GM10266 (cell line): ENCODE data around the gene CCDC82.

Experiments used
- DNase-seq: peaks from one replicate; pipeline ENCODE4 v3.0.0; 2012; ENCODE audit errors: extremely low spot score
- CTCF ChIP-seq: IDR thresholded peaks from 2 replicates; pipeline ENCODE4 v1.5.1; 2012; ENCODE audit warnings: mild to moderate bottlenecking, low read depth; ENCODE audit not compliant: control insufficient read depth, insufficient read depth; ENCODE audit errors: missing control alignments

CCDC82 gene

GRCh38 chr11:96306933-96307775 is 82.6 kb downstream of the CCDC82 start:
- TF ChIP-seq CTCF: no peak

GRCh38 chr11:96306600-96306932 is 83.1 kb downstream of the CCDC82 start:
- no peak for TF ChIP-seq CTCF
- no peak for DNase-seq

More at GRCh38 chr11:96306933-96307775, 82.6 kb downstream of the CCDC82 start:
- DNase-seq: no peak

- no peak for DNase-seq
- TF ChIP-seq CTCF: no peak
Observed at GRCh38 chr11:96306071-96306470, 83.6 kb downstream of the CCDC82 start.

- no peak for DNase-seq
- TF ChIP-seq CTCF: no peak
Observed at GRCh38 chr11:96303980-96304379, 85.7 kb downstream of the CCDC82 start.

GRCh38 chr11:96303064-96303463 is 86.6 kb downstream of the CCDC82 start:
- TF ChIP-seq CTCF: no peak
- DNase-seq: no peak
